DND-41 (cell line): Measurements from ENCODE around the gene TYSND1.

ENCODE experiments used
- ATAC-seq: fragments of 200-7000 bp; cut with Tn5 transposase; 3 replicates; pipeline ENCODE4 v1.9.1; 2021; ENCODE audit warnings: low read depth; ENCODE audit not compliant: insufficient read depth
- DNase-seq: peaks from one replicate; pipeline ENCODE4 v3.0.0-alpha.2; 2020
- H2AFZ ChIP-seq: 2 replicates; pipeline ENCODE4 v1.6.0; 2012; ENCODE audit warnings: low read depth, low read length
- H3K27ac ChIP-seq: 2 replicates; pipeline ENCODE4 v1.5.1; 2012; ENCODE audit warnings: low read length, inconsistent platforms
- H3K27me3 ChIP-seq: fragments of 200-600 bp; sonication (generic); 2 replicates; pipeline ENCODE4 v1.6.0; 2012; ENCODE audit warnings: low read length, mild to moderate bottlenecking, inconsistent platforms; ENCODE audit not compliant: insufficient read depth, poor library complexity
- H3K36me3 ChIP-seq: 2 replicates; pipeline ENCODE4 v1.5.1; 2012; ENCODE audit warnings: low read length, inconsistent platforms; ENCODE audit not compliant: insufficient read depth
- H3K4me1 ChIP-seq: 2 replicates; pipeline ENCODE4 v1.5.1; 2012; ENCODE audit warnings: mild to moderate bottlenecking, low read length; ENCODE audit not compliant: insufficient read depth
- H3K4me2 ChIP-seq: 2 replicates; pipeline ENCODE4 v1.6.0; 2012; ENCODE audit warnings: mild to moderate bottlenecking, moderate library complexity, low read length, inconsistent platforms; ENCODE audit not compliant: insufficient read depth
- H3K4me3 ChIP-seq, 2 experiments: fragments of 200-600 bp in 1 of 2; shearing (Covaris generic) in 1 of 2; 2 replicates each; pipeline ENCODE4 v1.5.1; 2012 to 2016; ENCODE audit warnings: inconsistent platforms in 2 of 2, low read length in 2 of 2, mild to moderate bottlenecking in 2 of 2, low read depth in 1 of 2, moderate library complexity in 1 of 2
- H3K79me2 ChIP-seq: 2 replicates; pipeline ENCODE4 v1.6.0; 2012; ENCODE audit warnings: low read length, inconsistent platforms; ENCODE audit not compliant: insufficient read depth
- H3K9ac ChIP-seq: 2 replicates; pipeline ENCODE4 v1.6.0; 2012; ENCODE audit warnings: low read depth, mild to moderate bottlenecking, inconsistent platforms, low read length, moderate library complexity
- H3K9me3 ChIP-seq: 2 replicates; pipeline ENCODE4 v1.5.1; 2012; ENCODE audit warnings: low read length, moderate library complexity, mild to moderate bottlenecking, inconsistent platforms; ENCODE audit not compliant: insufficient read depth, severe bottlenecking
- H4K20me1 ChIP-seq: 2 replicates; pipeline ENCODE4 v1.6.0; 2012; ENCODE audit warnings: low read length; ENCODE audit not compliant: insufficient read depth
- CTCF ChIP-seq: IDR thresholded peaks from 2 replicates; pipeline ENCODE4 v1.5.1; 2012; ENCODE audit warnings: borderline replicate concordance, low read length, moderate library complexity, mild to moderate bottlenecking; ENCODE audit not compliant: poor library complexity, severe bottlenecking; ENCODE audit errors: extremely low read depth
- EZH2 ChIP-seq: IDR thresholded peaks from 3 replicates; pipeline ENCODE4 v1.6.1; 2012; ENCODE audit warnings: borderline replicate concordance, low read depth, mild to moderate bottlenecking, moderate library complexity, low read length, inconsistent platforms; ENCODE audit not compliant: severe bottlenecking

The TYSND1 gene

DNA sequence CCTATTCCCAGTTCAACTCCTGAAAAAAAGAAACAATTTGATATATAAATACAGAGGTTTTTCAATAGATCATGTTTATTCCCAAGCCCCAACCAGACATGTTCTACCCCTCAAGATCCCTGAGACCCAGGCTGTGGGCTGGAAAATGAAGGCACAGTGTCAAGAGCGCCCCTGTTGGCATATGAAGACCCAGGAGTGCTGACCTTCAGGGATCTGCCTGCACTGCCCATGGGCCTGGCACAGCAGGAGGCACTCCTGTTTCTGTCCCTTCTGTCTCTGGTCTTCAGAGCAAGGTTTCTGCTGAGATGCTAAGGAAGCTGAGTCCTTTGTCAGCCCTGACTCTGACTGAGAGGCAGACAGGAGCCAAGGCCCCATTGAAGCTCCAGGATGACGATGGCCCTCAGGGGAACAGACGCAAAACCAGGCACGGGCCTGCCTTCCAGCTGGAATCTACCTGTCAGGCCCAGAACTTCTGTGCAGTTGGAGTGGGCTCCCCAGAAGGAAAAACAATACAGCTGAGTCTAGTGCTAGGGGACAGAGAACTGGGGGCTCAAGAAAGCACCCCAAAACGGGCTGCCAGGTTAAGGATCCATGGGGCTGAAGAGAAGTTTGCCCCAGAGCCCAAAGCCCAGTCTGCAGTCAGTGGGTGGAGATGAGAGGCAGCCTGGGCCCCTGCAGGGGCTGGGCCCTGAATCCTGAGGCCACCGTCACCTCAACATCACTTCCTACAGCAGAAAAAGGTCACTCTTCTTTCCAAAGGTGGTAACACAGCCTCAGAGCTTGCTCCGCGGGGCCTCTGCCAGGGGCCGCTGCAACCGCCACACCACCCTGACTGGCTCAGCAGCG lies 7.1 kb downstream of the TYSND1 start:
- Histone ChIP-seq H3K9me3 (no peaks in the 10 kb centered on the region), H2AFZ (no peak overlapping the region), H3K9ac (no peak overlapping the region), H3K27me3 (no peaks in the 10 kb centered on the region), H3K36me3 (peaks cover 23% of the 10 kb centered on the region), H3K79me2 (peaks cover 16% of the 10 kb centered on the region), H3K4me3 (no peak overlapping the region), H3K4me1 (peaks cover 7% of the 10 kb centered on the region), H3K27ac (no peak overlapping the region), H4K20me1 (peaks cover 21% of the 10 kb centered on the region), H3K4me2 (no peak overlapping the region)
- TF ChIP-seq EZH2, result no peak
- TF ChIP-seq CTCF, result no peak
- ATAC-seq, result no peak
- no peak for DNase-seq

DNA sequence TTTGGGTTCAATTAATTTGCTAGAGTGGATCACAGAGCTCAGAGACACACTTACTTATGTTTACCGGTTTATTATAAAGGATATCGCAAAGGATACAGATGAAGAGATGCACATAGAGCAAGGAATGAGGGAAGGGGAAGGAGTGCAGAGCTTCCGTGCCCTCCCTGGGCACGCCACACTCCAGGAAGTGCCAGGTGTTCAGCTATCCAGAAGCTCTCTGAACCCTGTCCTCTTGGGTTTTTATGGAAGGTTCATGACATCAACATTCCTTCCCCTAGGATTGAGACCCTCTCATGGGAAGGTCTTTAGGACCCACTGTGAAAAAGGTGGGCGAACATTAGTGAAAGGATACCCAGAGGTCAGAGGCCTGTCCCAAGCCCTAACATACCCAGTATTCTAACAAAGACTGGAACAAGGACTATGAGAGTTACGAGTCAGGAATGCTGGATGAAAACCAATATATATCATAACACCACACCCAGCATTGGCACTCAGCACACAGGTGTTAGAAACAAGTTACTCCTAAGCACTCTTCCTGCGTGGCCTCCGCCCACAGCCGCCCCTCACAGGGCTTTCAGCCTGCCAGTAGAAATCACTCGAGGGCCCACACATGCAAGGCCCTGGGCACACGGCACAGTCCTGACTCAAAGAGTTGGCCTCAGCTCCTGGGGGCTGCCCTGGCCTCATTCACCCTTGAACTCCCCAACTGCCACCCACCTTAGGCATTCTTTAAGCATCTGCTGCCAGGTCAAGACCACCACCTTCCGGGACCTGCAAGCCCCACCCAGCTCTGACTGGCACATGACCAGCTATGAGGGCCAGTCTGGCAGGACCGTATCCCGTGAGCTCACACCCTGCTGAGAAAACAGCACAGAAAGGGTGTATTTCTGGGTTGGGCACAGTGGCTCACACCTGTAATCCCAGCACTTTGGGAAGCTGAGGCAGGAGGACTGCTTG lies 8.3 kb downstream of the TYSND1 start:
- Histone ChIP-seq H3K79me2 (peaks cover 5% of the 10 kb centered on the region; the same call in 1 of the 2 replicates), H4K20me1 (peaks cover 9% of the 10 kb centered on the region; the same call in 1 of the 2 replicates), H3K36me3 (peaks cover 15% of the 10 kb centered on the region), H3K4me1 (no peaks in the 10 kb centered on the region), H3K27me3 (no peaks in the 10 kb centered on the region), H3K9ac (no peak overlapping the region), H3K4me2 (no peak overlapping the region), H2AFZ (no peak overlapping the region), H3K4me3 (no peak overlapping the region), H3K9me3 (no peaks in the 10 kb centered on the region), H3K27ac (no peak overlapping the region)
- no peak for DNase-seq
- 0 out of 3 replicates have a peak, but pooled peaks have one; percentile 23 for ATAC-seq
- no peak for TF ChIP-seq CTCF
- TF ChIP-seq EZH2, result no peak

DNA sequence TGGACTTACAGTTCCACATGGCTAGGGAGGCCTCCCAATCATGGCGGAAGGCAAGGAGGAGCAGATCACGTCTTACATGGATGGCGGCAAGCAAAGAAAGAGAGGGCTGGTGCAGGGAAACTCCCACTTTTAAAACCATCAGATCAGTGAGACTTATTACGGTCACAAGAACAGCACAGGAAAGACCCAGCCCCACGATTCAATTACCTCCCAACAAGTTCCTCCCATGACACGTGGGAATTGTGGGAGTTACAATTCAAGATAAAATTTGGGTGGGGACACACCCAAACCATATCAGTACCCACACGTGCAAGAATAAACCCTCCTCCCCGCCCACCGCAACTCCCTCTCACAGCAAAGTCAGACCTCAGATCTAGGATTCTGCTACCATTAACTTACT lies 9.4 kb downstream of the TYSND1 start:
- TF ChIP-seq EZH2, result no peak
- DNase-seq (no peak), ATAC-seq (no peak)
- Histone ChIP-seq H3K27me3 (no peaks in the 10 kb centered on the region), H3K9me3 (no peaks in the 10 kb centered on the region), H2AFZ (no peak overlapping the region), H3K4me2 (no peak overlapping the region), H3K36me3 (peaks cover 12% of the 10 kb centered on the region; the same call in 1 of the 2 replicates), H3K27ac (no peak overlapping the region), H3K79me2 (peaks cover under 1% of the 10 kb centered on the region; the same call in 1 of the 2 replicates), H4K20me1 (0 out of 2 replicates have a peak, but pooled peaks cover 2% of the 10 kb centered on the region), H3K9ac (no peak overlapping the region), H3K4me1 (no peaks in the 10 kb centered on the region), H3K4me3 (no peak overlapping the region)
